NCI-H2196 treated with DMSO at 0.1 percent for 48 hours (cell line): ENCODE results near the gene CLEC4A.
"Not testable (repeated sequence)": the region's sequence is repeated elsewhere in the genome, so short reads cannot be mapped to it uniquely, and the experiment has no call there.

Experiments
- DNase-seq: peaks from one replicate; lab custom pipeline; 2025; ENCODE audit not compliant: unreplicated experiment; lab: John Stamatoyannopoulos, UW

The CLEC4A gene

GRCh38 chr12:8123124-8123912, at the start of gene CLEC4A:
TSS of gene CLEC4A (plus strand) at chr12:8123617. CDS start at chr12:8123879, 262 bp downstream.
- no peak for DNase-seq

GRCh38 chr12:8075935-8076334, 47.5 kb upstream of the CLEC4A start:
- DNase-seq, result no peak

DNA sequence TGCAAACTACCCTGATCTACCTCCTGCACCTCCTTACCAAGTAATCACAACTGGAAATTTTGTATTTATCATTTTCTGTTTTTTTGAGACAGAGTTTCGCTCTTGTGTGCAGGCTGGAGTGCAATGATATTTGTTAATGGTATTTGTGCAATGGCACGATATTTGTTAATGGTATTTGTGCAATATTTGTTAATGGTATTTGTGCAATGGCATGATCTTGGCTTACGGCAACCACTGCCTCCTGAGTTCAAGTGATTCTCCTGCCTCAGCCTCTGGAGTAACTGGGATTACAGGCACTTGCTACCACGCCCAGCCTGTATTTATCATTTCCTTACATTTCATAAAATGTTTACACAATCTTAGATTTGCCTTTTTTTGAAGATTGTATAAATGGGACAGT, 47.1 kb upstream of the CLEC4A start:
- no peak for DNase-seq

- no peak for DNase-seq
These were observed 46.2 kb upstream of the CLEC4A start for GRCh38 chr12:8077207-8077606.

DNA sequence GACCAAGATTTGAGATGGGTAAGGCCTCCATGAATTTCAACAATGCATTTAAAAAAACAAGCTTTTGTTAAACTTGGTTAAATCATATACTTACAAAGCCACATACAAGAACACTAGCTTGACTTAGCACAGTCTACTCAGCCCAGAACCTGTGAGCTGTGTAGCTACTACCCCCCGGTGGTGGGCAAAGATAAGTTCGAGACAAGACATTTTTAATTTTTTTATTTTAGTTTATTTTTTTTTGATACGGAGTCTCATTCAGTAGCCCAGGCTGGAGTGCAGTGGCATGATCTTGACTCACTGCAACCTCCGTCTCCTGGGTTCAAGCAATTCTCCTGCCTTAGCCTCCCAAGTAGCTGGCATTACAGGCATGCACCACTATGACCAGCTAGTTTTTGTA, 45.0 kb upstream of the CLEC4A start:
- DNase-seq, result no peak

- no peak for DNase-seq
These were observed 44.5 kb upstream of the CLEC4A start for GRCh38 chr12:8078916-8079315.

- no peak for DNase-seq
These were observed 43.3 kb upstream of the CLEC4A start for GRCh38 chr12:8080120-8080519.

DNA sequence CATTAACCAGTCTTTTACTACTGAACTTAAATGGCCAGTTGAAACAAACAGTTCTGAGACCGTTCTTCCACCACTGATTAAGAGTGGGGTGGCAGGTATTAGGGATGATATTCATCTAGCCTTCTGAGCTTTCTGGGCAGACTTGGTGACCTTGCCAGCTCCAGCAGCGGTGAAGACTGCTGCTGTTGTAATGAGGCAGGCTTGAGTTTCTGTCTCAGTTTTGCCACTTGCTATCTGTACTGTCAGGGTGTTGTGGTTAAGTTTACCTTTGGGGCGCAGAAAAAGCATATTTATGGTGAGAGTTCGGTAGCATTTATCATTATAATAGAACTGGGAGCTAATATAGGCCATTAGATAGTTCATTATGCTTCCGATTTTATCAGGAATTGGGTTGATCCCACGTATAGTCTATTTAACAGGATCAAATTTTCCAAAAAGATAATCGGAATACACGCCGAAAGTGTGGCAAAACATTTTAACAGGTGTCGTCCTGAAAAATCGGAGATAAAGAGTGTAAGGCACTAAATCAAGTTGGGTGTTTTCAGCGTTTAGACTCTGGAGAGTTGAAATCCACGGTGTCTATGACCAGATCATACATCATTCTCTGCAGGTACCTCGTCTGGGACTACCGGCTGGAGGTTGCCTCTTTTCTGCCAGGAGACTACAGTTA, 42.0 kb upstream of the CLEC4A start:
- DNase-seq, result no peak

DNA sequence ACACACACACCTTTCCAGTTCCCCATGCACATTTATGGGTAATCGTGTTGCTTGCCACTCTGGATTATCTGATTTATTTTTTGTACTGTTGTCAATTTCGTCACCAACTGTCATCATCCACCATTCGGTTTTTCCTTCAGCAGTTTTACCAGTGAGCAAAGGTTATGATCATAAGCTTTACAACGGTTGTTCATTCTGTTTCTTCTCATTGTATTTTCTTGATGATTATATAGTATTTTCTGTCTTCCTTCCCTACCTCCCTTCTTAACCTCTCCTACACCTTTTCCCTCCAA, 40.7 kb upstream of the CLEC4A start:
- DNase-seq, result no peak

DNA sequence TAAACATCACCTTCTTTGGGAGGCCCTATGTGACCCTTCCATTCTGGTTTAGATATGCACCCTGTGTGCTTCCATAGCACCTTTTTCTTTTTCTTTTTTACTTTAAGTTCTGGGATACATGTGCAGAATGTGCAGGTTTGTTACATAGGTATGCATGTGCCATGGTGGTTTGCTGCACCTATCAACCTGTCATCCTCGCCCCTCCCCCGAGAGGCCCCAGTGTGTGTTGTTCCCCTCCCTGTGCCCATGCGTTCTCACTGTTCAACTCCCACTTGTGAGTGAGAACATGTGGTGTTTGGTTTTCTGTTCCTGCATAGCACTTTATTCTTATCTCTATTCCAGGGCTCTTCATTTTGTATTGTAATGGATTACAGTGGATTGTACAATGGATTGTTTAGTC, 39.1 kb upstream of the CLEC4A start:
- not testable (repeated sequence) for DNase-seq

- DNase-seq, result no peak
These were observed 35.8 kb upstream of the CLEC4A start for GRCh38 chr12:8087666-8088065.

DNA sequence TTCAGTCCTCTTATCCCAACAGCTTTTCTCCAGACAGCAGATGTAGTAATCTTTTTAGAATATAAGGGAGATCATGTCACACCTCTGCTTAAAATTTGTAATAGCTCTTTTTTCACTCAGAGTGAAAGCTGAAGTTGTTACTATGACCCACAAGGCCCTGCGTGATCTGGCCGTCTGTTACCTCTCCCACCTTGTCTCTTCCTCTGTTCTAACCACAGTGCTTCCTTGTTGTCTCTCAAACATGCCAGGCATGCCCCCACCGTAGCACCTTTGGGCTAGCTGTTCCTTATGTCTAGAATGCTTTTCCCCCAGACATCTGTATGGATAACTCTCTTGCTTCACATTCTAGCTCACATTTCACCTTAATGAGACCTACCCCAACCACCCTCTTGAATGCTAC, 34.8 kb upstream of the CLEC4A start:
- no peak for DNase-seq

DNA sequence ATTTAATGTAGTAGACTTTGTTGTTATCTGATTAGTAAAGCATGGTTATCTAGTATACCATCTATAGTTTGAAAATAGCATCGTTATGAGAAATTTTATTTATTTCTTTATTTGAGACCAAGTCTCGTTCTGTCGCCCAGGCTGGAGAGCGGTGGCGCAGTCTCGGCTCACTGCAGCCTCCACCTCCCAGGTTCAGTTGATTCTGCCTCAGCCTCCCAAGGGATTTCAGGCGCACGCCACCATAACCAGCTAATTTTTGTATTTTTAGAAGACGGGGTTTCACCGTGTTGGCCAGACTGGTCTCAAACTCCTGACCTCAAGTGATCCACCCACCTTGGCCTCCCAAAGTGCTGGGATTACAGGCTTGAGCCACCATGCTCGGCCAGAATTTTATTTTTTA, 34.1 kb upstream of the CLEC4A start:
- DNase-seq, result not testable (repeated sequence)

- no peak for DNase-seq
These were observed 33.7 kb upstream of the CLEC4A start for GRCh38 chr12:8089716-8090115.

DNA sequence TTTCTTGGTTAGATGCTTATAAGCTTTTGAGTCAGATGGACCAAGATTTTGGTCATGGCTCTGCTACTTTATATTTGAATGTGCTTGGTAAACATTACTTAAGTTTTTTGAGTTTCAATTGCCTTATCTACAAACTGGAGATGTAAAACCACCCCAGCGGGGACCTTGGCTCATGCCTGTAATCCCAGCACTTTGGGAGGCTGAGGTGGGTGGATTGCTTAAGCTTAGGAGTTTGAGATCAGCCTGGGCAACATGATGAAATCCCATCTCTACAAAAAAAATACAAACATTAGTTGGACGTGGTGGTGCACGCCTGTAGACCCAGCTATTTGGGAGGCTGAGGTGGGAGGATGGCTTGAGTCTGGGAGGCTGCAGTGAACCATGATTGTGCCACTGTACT, 30.1 kb upstream of the CLEC4A start:
- DNase-seq, result no peak

- DNase-seq, result no peak
These were observed 27.0 kb upstream of the CLEC4A start for GRCh38 chr12:8096281-8096915.

DNA sequence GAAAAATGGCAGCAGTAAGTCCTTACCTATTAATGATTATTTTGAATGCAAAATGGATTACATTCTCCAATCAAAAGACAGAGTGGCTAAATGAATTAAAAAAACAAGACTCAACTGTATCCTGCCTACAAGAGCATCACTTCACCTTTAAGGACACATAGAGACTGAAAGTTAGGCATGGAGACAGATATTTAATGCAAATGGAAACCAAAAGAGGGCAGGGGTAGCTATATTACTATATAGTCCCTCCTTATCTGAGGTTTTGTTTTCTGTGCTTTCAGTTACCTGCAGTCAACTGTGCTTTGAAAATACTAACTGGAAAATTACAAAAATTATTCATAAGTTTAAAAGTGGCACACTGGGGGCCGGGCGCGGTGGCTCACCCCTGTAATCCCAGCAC, 24.2 kb upstream of the CLEC4A start:
- DNase-seq, result no peak

GRCh38 chr12:8108808-8109398, 14.5 kb upstream of the CLEC4A start:
- DNase-seq, result no peak

GRCh38 chr12:8113117-8113516, 10.3 kb upstream of the CLEC4A start:
- DNase-seq, result not testable (repeated sequence)

GRCh38 chr12:8120072-8120713, 3.2 kb upstream of the CLEC4A start:
- DNase-seq, result no peak

DNA sequence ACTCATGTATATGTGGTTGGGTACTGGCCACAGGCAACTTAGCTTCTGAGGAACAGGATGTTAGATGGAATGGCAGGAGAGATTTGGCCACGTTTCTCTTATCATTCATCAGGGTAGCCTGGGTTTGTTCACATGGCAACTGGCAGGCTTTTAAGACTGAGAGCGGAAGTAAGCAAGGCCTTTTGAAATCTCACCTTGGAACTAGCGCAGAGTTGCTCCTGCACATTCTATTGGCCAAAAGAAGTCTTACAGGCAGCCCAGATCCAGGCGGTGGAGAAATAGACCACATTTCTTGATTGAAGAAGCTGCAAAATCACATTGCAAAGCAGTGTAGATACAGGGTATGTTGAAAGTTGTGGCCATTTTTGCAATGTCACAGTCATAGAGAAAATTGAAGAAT, 3.7 kb downstream of the CLEC4A start:
- no peak for DNase-seq
